ENCODE data around the gene SPRED3.
A peak's percentile ranks its signal among the peaks of the same experiment; 100 is the strongest.
"Not testable (repeated sequence)": the region's sequence is repeated elsewhere in the genome, so short reads cannot be mapped to it uniquely, and the experiment has no call there.

Gene SPRED3

DNA sequence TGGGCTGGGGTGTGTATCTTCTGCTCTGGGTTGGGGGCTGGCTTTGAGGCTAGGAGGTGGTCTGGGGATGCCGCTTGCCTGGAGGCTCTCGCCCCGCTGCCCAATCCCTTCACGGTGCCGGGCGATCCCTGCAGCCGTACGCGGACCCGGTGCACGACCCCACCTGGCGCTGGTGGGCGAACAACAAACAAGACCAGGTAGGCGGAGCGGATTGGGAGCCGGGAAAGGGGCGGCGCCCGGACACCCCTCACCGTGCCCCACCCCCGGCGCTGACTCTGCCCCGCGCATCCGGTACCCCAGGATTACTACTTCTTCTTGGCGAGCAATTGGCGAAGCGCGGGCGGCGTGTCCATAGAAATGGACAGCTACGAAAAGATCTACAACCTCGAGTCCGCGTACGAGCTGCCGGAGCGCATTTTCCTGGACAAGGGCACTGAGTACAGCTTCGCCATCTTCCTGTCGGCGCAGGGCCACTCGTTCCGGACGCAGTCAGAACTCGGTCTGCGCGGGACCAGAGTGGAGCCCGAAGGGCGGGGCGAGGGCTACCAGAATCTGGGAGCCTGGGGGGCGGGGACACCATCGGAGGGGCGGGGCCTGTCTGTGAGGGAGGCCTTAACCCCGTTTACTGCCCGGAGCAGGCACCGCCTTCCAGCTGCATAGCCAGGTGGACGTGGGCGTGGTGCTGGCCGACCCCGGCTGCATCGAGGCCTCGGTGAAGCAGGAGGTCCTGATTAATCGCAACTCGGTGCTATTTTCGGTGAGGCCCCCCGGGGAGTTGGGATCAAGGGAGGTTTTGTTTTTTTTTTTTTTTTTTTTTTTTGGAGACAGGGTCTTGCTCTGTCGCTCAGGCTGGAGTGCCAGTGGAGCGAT, 26.2 kb upstream of the SPRED3 start:
- Histone ChIP-seq H3K4me1 (ENCODE audit: insufficient read depth, low read length) (no peaks in the 10 kb centered on the region; the same call in 1 of the 2 replicates), H3K9ac (ENCODE audit: low read depth, low read length) (peak overlapping the region; percentile 53; the same call in 1 of the 2 replicates), H3K36me3 (ENCODE audit: insufficient read depth, low read length) (no peaks in the 10 kb centered on the region), H3K9me3 (ENCODE audit: control insufficient read depth, insufficient read depth, low read length) (no peaks in the 10 kb centered on the region; the same call in 1 of the 2 replicates)

- H3K36me3 ChIP-seq (ENCODE audit: insufficient read depth, low read length); H3K9me3 ChIP-seq (ENCODE audit: control insufficient read depth, insufficient read depth, low read length); H3K4me1 ChIP-seq (ENCODE audit: insufficient read depth, low read length): not testable (repeated sequence)
- peak overlapping the region; percentile 53; the same call in 1 of the 2 replicates for H3K9ac ChIP-seq (ENCODE audit: low read depth, low read length)
Observed at GRCh38 chr19:38362946-38363688, 25.4 kb upstream of the SPRED3 start.

DNA sequence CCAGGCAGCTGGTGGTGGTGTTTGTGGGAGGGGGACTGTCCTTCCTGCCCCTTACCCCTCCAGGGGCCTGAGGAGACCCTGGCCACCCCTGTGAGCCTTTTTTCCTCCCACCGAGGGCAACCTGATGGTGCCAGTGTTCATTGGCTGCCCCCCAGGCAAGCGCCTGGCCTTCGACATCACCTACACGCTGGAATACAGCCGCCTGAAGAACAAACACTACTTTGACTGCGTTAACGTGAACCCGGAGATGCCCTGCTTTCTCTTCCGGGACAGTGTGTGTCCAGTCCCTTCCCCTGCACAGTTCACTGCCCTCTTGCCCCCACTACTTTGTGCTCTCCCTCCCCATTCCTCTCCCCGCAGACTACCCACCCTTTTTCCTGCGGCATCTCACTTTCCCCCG, 21.5 kb upstream of the SPRED3 start:
- no peaks in the 10 kb centered on the region for H3K36me3 ChIP-seq (ENCODE audit: insufficient read depth, low read length)
- H3K9me3 ChIP-seq (ENCODE audit: control insufficient read depth, insufficient read depth, low read length) = no peaks in the 10 kb centered on the region; the same call in 1 of the 2 replicates
- no peak overlapping the region for H3K9ac ChIP-seq (ENCODE audit: low read depth, low read length)
- H3K4me1 ChIP-seq (ENCODE audit: insufficient read depth, low read length) = no peaks in the 10 kb centered on the region

- Histone ChIP-seq H3K4me1 (ENCODE audit: insufficient read depth, low read length) (no peaks in the 10 kb centered on the region), H3K9me3 (ENCODE audit: control insufficient read depth, insufficient read depth, low read length) (no peaks in the 10 kb centered on the region; the same call in 1 of the 2 replicates), H3K36me3 (ENCODE audit: insufficient read depth, low read length) (no peaks in the 10 kb centered on the region), H3K9ac (ENCODE audit: low read depth, low read length) (no peak overlapping the region)
Observed at GRCh38 chr19:38369584-38369983, 18.9 kb upstream of the SPRED3 start.

DNA sequence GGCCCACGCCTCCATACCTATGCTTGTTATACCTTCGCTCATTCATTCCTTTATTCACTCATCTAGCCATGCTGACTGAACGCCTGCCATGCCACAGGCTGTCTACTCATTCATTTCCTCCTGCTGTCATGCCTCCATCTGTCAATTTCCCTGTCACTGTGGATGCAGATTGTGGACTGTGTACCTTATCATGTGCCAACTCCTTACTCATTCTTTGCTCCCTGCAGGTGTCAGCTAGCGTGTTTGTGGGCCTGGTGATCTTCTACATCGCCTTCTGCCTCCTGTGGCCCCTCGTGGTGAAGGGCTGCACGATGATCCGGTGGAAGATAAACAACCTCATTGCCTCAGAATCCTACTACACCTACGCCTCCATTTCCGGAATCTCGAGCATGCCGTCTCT, 18.2 kb upstream of the SPRED3 start:
- Histone ChIP-seq H3K9ac (ENCODE audit: low read depth, low read length) (no peak overlapping the region), H3K9me3 (ENCODE audit: control insufficient read depth, insufficient read depth, low read length) (no peaks in the 10 kb centered on the region), H3K4me1 (ENCODE audit: insufficient read depth, low read length) (no peaks in the 10 kb centered on the region; the same call in 1 of the 2 replicates)

DNA sequence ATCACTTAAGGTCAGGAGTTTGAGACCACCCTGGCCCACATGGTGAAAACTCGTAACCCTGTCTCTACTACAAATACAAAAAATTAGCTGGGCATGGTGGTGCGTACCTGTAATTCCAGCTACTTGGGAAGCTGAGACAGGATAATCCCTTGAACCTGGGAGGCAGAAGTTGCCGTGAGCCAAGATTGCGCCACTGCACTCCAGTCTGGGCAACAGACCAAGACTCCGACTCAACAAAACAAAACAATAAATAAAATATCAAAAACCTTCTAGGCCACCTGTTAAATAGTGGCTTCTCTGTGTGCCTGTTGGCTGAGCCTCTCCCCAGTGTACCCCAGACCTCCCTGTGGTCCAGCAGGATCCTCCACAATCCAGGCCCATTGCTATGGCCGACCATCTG, 17.4 kb upstream of the SPRED3 start:
- H3K4me1 ChIP-seq (ENCODE audit: insufficient read depth, low read length) = peaks cover 7% of the 10 kb centered on the region
- H3K9me3 ChIP-seq (ENCODE audit: control insufficient read depth, insufficient read depth, low read length) = no peaks in the 10 kb centered on the region
- no peak overlapping the region for H3K9ac ChIP-seq (ENCODE audit: low read depth, low read length)
- H3K36me3 ChIP-seq (ENCODE audit: insufficient read depth, low read length) = no peaks in the 10 kb centered on the region

More for the DNA sequence above, 18.2 kb upstream of the SPRED3 start:
- no peaks in the 10 kb centered on the region for H3K36me3 ChIP-seq (ENCODE audit: insufficient read depth, low read length)

- Histone ChIP-seq H3K9me3 (ENCODE audit: control insufficient read depth, insufficient read depth, low read length) (no peaks in the 10 kb centered on the region), H3K9ac (ENCODE audit: low read depth, low read length) (peak overlapping the region; percentile 54), H3K36me3 (ENCODE audit: insufficient read depth, low read length) (no peaks in the 10 kb centered on the region; the same call in 1 of the 2 replicates), H3K4me1 (ENCODE audit: insufficient read depth, low read length) (peaks cover 7% of the 10 kb centered on the region)
Observed at GRCh38 chr19:38373907-38374331, 14.6 kb upstream of the SPRED3 start.

- peaks cover 4% of the 10 kb centered on the region; the same call in 1 of the 2 replicates for H3K36me3 ChIP-seq (ENCODE audit: insufficient read depth, low read length)
- no peaks in the 10 kb centered on the region for H3K9me3 ChIP-seq (ENCODE audit: control insufficient read depth, insufficient read depth, low read length)
- peak within 1 kb of the TSS; percentile 85 for H3K9ac ChIP-seq (ENCODE audit: low read depth, low read length)
- peaks cover 7% of the 10 kb centered on the region for H3K4me1 ChIP-seq (ENCODE audit: insufficient read depth, low read length)
Observed at GRCh38 chr19:38374332-38375097, 14.0 kb upstream of the SPRED3 start, which contains the start of gene PSMD8. Gene PSMD8, plus strand, starts transcription at chr19:38374571. Its CDS starts 31 bp downstream, at chr19:38374602.

DNA sequence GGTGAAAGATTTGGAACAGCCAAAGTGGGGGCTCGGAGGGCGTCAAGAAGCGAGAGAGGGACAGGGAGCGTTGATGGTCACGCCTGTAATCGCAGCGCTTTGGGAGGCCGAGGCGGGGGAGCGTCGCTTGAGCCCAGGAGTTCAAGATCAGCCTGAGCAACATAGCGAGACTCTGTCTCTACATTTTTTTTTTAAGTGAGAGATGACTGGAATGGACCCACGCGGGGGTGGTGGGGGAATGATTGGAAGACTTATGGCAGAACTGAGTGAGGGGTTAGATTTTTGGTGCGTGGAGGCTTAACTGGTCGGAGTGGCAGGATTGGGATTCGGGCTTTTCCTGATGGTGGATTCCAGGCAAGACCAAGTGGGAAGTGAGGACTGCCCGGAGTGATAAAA, 13.4 kb upstream of the SPRED3 start:
- H3K9ac ChIP-seq (ENCODE audit: low read depth, low read length) = peak overlapping the region; percentile 85
- peaks cover 4% of the 10 kb centered on the region; the same call in 1 of the 2 replicates for H3K36me3 ChIP-seq (ENCODE audit: insufficient read depth, low read length)
- peaks cover 7% of the 10 kb centered on the region for H3K4me1 ChIP-seq (ENCODE audit: insufficient read depth, low read length)
- H3K9me3 ChIP-seq (ENCODE audit: control insufficient read depth, insufficient read depth, low read length) = no peaks in the 10 kb centered on the region

- no peaks in the 10 kb centered on the region for H3K9me3 ChIP-seq (ENCODE audit: control insufficient read depth, insufficient read depth, low read length)
- H3K4me1 ChIP-seq (ENCODE audit: insufficient read depth, low read length) = peaks cover 7% of the 10 kb centered on the region
- peaks cover 4% of the 10 kb centered on the region; the same call in 1 of the 2 replicates for H3K36me3 ChIP-seq (ENCODE audit: insufficient read depth, low read length)
- H3K9ac ChIP-seq (ENCODE audit: low read depth, low read length) = peak overlapping the region; percentile 85
Observed at GRCh38 chr19:38375748-38376147, 12.7 kb upstream of the SPRED3 start.

GRCh38 chr19:38376576-38376975, 11.9 kb upstream of the SPRED3 start:
- Histone ChIP-seq H3K36me3 (ENCODE audit: insufficient read depth, low read length) (peaks cover 11% of the 10 kb centered on the region; the same call in 1 of the 2 replicates), H3K9me3 (ENCODE audit: control insufficient read depth, insufficient read depth, low read length) (no peaks in the 10 kb centered on the region), H3K9ac (ENCODE audit: low read depth, low read length) (no peak overlapping the region), H3K4me1 (ENCODE audit: insufficient read depth, low read length) (peaks cover 7% of the 10 kb centered on the region)

DNA sequence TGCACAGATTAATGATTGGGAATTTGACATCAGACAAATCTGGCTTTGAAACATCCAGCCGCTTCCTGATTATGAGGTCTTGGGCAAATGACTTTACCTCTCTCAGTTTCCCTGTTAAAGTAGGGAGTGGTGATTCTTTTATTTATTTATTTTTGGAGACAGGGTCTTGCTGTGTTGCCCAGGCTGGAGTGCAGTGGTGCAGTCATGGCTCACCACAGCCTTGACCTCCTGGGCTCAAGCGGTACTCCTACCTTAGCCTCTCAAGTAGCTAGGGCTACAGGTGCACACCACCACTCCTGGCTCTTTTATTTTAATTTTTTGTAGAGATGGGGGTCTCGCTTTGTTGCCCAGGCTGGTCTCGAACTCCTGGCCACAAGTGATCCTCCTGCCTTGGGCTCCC, 11.4 kb upstream of the SPRED3 start:
- no peak overlapping the region for H3K9ac ChIP-seq (ENCODE audit: low read depth, low read length)
- H3K9me3 ChIP-seq (ENCODE audit: control insufficient read depth, insufficient read depth, low read length) = no peaks in the 10 kb centered on the region
- H3K36me3 ChIP-seq (ENCODE audit: insufficient read depth, low read length) = peaks cover 11% of the 10 kb centered on the region; the same call in 1 of the 2 replicates
- H3K4me1 ChIP-seq (ENCODE audit: insufficient read depth, low read length) = peaks cover 7% of the 10 kb centered on the region

DNA sequence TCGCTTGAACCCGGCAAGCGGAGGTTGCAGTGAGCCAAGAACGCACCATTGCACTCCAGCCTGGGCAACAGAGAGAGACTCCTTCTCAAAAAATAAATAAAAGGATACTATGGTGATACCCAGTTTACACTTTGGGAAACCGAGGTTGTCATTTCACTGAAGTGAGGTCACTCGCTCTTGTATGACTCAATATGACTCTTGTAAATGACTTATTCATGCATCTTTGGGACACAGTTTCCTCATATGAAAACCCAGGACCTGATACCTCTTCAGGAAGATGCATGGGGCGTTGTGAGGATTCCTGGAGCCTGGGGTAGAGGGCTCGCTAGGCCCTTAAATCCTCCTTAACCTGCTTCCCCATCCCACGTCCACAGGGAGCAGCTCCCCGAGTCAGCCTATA, 9.6 kb upstream of the SPRED3 start:
- Histone ChIP-seq H3K36me3 (ENCODE audit: insufficient read depth, low read length) (peaks cover 15% of the 10 kb centered on the region; the same call in 1 of the 2 replicates), H3K9me3 (ENCODE audit: control insufficient read depth, insufficient read depth, low read length) (no peaks in the 10 kb centered on the region), H3K4me1 (ENCODE audit: insufficient read depth, low read length) (peaks cover 7% of the 10 kb centered on the region), H3K9ac (ENCODE audit: low read depth, low read length) (no peak overlapping the region)

GRCh38 chr19:38381138-38381537, 7.4 kb upstream of the SPRED3 start:
- Histone ChIP-seq H3K9ac (ENCODE audit: low read depth, low read length) (no peak overlapping the region), H3K4me1 (ENCODE audit: insufficient read depth, low read length) (no peaks in the 10 kb centered on the region; the same call in none of the 2 replicates), H3K9me3 (ENCODE audit: control insufficient read depth, insufficient read depth, low read length) (no peaks in the 10 kb centered on the region), H3K36me3 (ENCODE audit: insufficient read depth, low read length) (peaks cover 15% of the 10 kb centered on the region; the same call in 1 of the 2 replicates)
